ENCODE data around the gene LLCFC1. TPM values are rescaled to one million over a fixed set of nuclear protein-coding genes. Genes with fewer than 3 reads are reported as not detected.

Gene LLCFC1
- total and polyA plus RNA-seq, 2 of the 8 experiments (the other 6 are each of a cell fraction or from before 2014, with no cell fraction given) = not detected

DNA sequence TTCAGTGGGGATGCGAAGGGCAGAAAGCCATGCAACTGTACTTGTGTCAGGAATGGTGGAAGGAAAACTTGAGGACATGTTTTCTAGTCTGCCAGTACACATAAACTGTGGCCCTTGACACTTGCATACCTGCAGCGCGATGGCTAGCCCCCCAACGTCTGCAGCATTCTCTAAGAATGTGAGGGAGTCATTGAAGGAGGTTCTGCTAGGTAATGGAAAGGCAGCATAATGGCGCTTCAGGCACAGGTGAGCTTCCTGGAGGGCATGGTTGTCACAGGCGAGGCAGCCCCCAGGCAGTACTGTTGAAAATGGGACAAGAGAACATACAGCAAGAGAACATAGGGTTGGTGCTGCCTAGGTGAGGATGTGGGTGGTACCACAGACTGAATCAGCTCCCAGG, 3.5 kb downstream of the LLCFC1 start:
- ChIA-PET CTCF (ENCODE audit: partially characterized antibody) (interaction anchor here (0.6 to 3.4 kb wide), 8 partner anchors 10 to 341 kb away, joined by 3 to 12 read pairs (median 4); partner anchors contain the start of gene TRPV5), POLR2A (ENCODE audit: partially characterized antibody) (no interaction called here)
- no peak overlapping the region for H4K91ac ChIP-seq (replicated peaks; ENCODE audit: insufficient read length, low read length)
- DNase-seq (ENCODE audit: low read depth in 1 of 2, low spot score in 2 of 2) (no peak), FAIRE-seq (no peak)
- H2BK20ac ChIP-seq (ENCODE audit: low read length) = no peak overlapping the region
- no peak overlapping the region for H4K5ac ChIP-seq (ENCODE audit: insufficient read length, low read depth, low read length)
- H3K23me2 ChIP-seq (ENCODE audit: low read depth, low read length) = no peaks in the 10 kb centered on the region
- no peaks in the 10 kb centered on the region for H3K79me1 ChIP-seq (ENCODE audit: low read depth, low read length)
- H2BK5ac ChIP-seq (ENCODE audit: low read depth, low read length) = no peak overlapping the region
- no peak overlapping the region for H3K9ac ChIP-seq (replicated peaks in 1 of 4; ENCODE audit: extremely low read depth in 1 of 4, low read depth in 3 of 4, low read length in 3 of 4)
- no peaks in the 10 kb centered on the region for H3K4me1 ChIP-seq (replicated peaks in 1 of 4; ENCODE audit: control insufficient read depth in 3 of 4, insufficient read depth in 4 of 4, low read length in 3 of 4)
- no peak overlapping the region for H2BK120ac ChIP-seq (replicated peaks; ENCODE audit: low read depth, low read length)
- no peaks in the 10 kb centered on the region for H3K9me3 ChIP-seq (ENCODE audit: insufficient read depth in 2 of 2, low read depth in 1 of 2, low read length in 1 of 2)
- no peaks in the 10 kb centered on the region for H3K79me2 ChIP-seq (ENCODE audit: control insufficient read depth in 1 of 2, insufficient read depth in 2 of 2, low read length in 2 of 2)
- H3K36me3 ChIP-seq (ENCODE audit: control insufficient read depth in 2 of 4, insufficient read depth in 4 of 4, low read length in 3 of 4) = no peaks in the 10 kb centered on the region
- H3K27ac ChIP-seq (ENCODE audit: low read depth, low read length) = no peak overlapping the region
- H3K23ac ChIP-seq (ENCODE audit: insufficient read length) = no peak overlapping the region
- no peak overlapping the region for H4K8ac ChIP-seq (ENCODE audit: extremely low read depth, insufficient read depth, low read length)
- H2AFZ ChIP-seq (ENCODE audit: low read length) = no peak overlapping the region
- H2BK15ac ChIP-seq (ENCODE audit: low read length) = no peak overlapping the region
- no peak overlapping the region for H2BK12ac ChIP-seq (ENCODE audit: low read depth, low read length)
- H3K4ac ChIP-seq (replicated peaks; ENCODE audit: insufficient read length, low read depth, low read length) = no peak overlapping the region
- no peak overlapping the region for H3K56ac ChIP-seq (replicated peaks; ENCODE audit: insufficient read length, low read depth, low read length)
- no peak overlapping the region for H3K18ac ChIP-seq (ENCODE audit: extremely low read depth, low read length)
- no peaks in the 10 kb centered on the region; a peak in 1 of 7 replicates for H3K27me3 ChIP-seq (replicated peaks in 1 of 4; ENCODE audit: control insufficient read depth in 3 of 4, extremely low read depth in 1 of 4, insufficient read depth in 3 of 4, low read length in 3 of 4)
- H3K14ac ChIP-seq (ENCODE audit: insufficient read length) = no peak overlapping the region
- no peak overlapping the region for H3K4me2 ChIP-seq (ENCODE audit: insufficient read depth in 1 of 2, low read depth in 2 of 2, low read length in 2 of 2)
- H3K4me3 ChIP-seq (ENCODE audit: extremely low read depth in 1 of 4, insufficient read depth in 2 of 4, low read depth in 3 of 4, low read length in 4 of 4) = no peak overlapping the region
- no peak overlapping the region for H2AK5ac ChIP-seq (ENCODE audit: low read depth, low read length)
- H4K20me1 ChIP-seq (replicated peaks in 1 of 2; ENCODE audit: control insufficient read depth in 1 of 2, insufficient read depth in 2 of 2, low read length in 2 of 2) = peaks cover 0 to 1% of the 10 kb centered on the region in 2 experiments
- 90% methylated on average over 6 of the region's 6 CpGs; no CpG with 5 or more reads in 1 of the 2 experiments for WGBS, 2 experiments (ENCODE audit: extremely low coverage in 1 of 2, insufficient coverage in 1 of 2, insufficient read length in 1 of 2, insufficient replicate concordance in 2 of 2, low coverage in 1 of 2, low lambda C conversion rate in 2 of 2, missing lambda C conversion rate in 1 of 2)
- TF ChIP-seq, protein P1, sequence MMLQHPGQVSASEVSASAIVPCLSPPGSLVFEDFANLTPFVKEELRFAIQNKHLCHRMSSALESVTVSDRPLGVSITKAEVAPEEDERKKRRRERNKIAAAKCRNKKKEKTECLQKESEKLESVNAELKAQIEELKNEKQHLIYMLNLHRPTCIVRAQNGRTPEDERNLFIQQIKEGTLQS (IDR thresholded peaks at IDR 0.05; ENCODE audit: insufficient read depth, low read depth, low read length) = no peak
- TF ChIP-seq CHD1 (IDR thresholded peaks at IDR 0.05; ENCODE audit: low read depth, low read length) = no peak
- no peak for TF ChIP-seq EP300 (IDR thresholded peaks at IDR 0.05; ENCODE audit: borderline replicate concordance in 1 of 2, low read depth in 2 of 2, low read length in 2 of 2)
- no peak for TF ChIP-seq CTBP2 (IDR thresholded peaks at IDR 0.05; ENCODE audit: borderline replicate concordance, insufficient read depth, insufficient read length, low read length)
- no peak for TF ChIP-seq NRF1 (IDR thresholded peaks at IDR 0.05; ENCODE audit: low read depth, low read length)
